IPS-15b (cell line): ENCODE data around the gene BAG2.

Experiments used
- H3K27me3 ChIP-seq: one replicate; pipeline ENCODE4 v1.6.1; 2013; ENCODE audit warnings: low read length; ENCODE audit not compliant: control insufficient read depth, insufficient read depth
- H3K36me3 ChIP-seq: one replicate; pipeline ENCODE4 v1.6.1; 2013; ENCODE audit warnings: low read length; ENCODE audit not compliant: control insufficient read depth, insufficient read depth
- H3K4me1 ChIP-seq: one replicate; pipeline ENCODE4 v1.6.1; 2013; ENCODE audit warnings: mild to moderate bottlenecking, low read length; ENCODE audit not compliant: control insufficient read depth, insufficient read depth
- H3K4me3 ChIP-seq: one replicate; pipeline ENCODE4 v1.5.1; 2013; ENCODE audit warnings: low read depth, low read length
- H3K9ac ChIP-seq: one replicate; pipeline ENCODE4 v1.6.1; 2013; ENCODE audit warnings: low read depth, mild to moderate bottlenecking, low read length
- H3K9me3 ChIP-seq: one replicate; pipeline ENCODE4 v1.6.1; 2013; ENCODE audit warnings: mild to moderate bottlenecking, low read length; ENCODE audit not compliant: control insufficient read depth, insufficient read depth

The BAG2 gene

DNA sequence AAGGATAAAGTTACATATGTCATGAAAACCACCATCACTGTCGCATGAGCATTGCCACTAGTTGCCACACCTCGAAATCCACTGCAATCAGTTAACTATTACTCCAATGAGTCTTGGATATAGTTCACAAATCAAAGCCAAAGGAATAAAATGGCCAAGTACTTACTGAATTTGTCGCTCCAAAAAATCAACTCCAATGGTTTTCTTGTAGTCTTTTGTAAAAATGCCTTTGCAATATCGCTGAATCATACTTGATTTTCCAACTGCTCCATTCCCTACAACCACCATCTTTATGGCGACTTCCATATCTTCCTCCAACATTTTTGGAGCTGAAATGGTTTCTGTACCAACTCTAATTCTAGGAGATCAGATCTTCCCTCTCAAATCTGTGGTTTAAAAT, 37.9 kb downstream of the BAG2 start:
- Histone ChIP-seq H3K4me1 (peaks cover 5% of the 10 kb centered on the region), H3K9ac (no peak overlapping the region), H3K27me3 (no peaks in the 10 kb centered on the region)

DNA sequence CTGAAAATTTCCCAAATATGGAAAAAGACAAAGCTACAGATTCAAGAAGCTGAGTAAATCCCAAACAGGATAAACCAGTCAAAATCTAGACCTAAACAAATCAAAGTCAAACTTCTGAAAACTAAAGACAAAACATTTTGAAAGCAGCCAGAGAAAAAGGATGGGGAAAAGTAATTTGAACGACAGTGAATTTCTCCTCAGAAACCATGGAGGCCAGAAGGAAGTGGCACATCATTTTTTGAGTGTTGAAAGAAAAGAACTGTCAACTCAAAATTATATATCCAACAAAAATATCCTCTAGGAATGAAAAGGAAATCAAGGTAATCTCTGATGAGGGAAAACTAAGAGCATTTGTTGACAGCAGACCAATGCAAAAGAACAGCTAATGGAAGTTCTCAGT, 43.1 kb downstream of the BAG2 start:
- Histone ChIP-seq H3K9ac (no peak overlapping the region), H3K27me3 (no peaks in the 10 kb centered on the region), H3K36me3 (no peaks in the 10 kb centered on the region), H3K4me1 (no peaks in the 10 kb centered on the region), H3K9me3 (no peaks in the 10 kb centered on the region), H3K4me3 (no peak overlapping the region)

More for the DNA sequence above, 37.9 kb downstream of the BAG2 start:
- no peaks in the 10 kb centered on the region for H3K9me3 ChIP-seq
- no peaks in the 10 kb centered on the region for H3K36me3 ChIP-seq
- no peak overlapping the region for H3K4me3 ChIP-seq

DNA sequence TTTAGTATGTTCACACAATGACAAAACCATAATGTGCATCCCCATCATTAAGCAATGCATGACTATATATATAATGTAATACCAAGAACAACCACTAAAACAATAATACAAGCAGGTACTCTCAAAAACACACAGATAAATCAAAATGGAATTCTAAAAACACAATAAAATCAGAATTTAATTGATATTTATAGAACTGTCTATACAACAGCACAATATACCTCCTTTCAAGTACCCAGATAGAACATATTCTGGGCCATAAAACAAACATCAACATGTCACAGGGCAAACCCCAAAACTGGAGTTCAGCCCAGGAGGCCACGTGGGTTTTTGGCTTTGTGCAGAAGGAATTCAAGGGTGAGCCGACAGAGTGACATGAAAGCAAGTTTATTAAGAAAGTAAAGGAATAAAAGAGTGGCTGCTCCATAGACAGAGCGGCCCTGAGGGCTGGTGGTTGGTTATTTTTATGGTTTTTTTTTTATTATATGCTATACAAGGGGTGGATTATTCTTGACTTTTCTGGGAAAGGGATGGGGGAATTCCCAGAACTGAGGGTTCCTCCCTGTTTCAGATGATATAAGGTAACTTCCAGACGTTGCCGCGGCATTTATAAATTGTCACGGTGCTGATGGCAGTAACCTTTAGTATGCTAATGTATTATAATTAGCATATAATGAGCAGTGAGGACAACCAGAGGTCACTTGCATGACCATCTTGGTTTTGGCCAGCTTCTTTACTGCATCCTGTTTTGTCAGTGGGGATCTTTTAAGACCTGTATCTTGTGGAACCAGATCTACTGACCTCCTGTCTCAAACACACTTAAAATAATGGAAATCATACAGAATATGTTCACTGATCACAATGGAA, 44.3 kb downstream of the BAG2 start:
- Histone ChIP-seq H3K9ac (no peak overlapping the region), H3K4me3 (no peak overlapping the region), H3K27me3 (no peaks in the 10 kb centered on the region), H3K36me3 (no peaks in the 10 kb centered on the region), H3K4me1 (peaks cover 2% of the 10 kb centered on the region), H3K9me3 (no peaks in the 10 kb centered on the region)

DNA sequence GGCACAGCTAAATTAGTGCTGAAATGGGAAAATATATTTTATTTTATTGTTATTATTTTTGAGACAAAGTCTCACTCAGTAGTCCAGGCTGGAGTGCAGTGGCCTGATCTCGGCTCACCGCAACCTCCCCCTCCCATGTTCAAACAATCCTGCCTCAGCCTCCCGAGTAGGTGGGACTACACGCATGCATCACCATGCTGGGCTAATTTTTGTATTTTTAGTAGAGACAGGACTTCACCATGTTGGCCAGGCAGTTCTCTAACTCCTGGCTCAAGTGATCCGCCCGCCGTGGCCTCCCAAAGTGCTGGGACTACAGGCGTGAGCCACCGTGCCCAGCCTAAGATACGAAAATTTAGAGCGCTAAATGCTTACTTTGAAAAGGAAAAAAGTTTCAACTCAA, 45.1 kb downstream of the BAG2 start:
- Histone ChIP-seq H3K4me1 (peaks cover 2% of the 10 kb centered on the region), H3K4me3 (no peak overlapping the region), H3K9ac (no peak overlapping the region)

DNA sequence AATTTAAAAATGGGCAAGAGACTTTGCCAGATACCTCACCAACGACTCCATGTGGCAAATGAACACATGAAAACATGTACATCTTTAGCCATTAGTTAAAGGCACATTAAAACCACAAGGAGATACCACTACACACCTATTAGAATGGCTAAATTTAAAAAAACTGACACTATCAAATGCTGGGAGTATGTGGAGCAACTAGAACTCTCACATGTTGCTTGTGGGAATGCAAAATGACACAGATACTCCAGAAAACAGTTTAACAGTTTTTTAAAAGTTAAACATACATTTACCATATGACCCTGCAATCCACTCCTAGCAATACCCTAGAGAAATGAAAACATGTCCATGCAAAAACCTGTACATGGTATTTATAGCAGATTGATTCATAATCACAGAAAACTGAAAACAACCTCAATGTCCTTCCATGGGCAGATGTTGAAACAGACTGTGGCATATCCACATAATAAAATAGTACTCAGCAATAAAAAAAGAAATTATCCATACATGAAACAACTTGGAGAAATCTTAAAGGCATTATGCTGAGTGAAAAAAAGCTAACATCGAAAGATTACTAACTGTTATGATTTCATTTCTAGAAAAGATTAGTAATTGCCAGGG, 48.1 kb downstream of the BAG2 start:
- no peaks in the 10 kb centered on the region for H3K27me3 ChIP-seq
- no peak overlapping the region for H3K4me3 ChIP-seq
- H3K9me3 ChIP-seq = no peaks in the 10 kb centered on the region
- no peak overlapping the region for H3K9ac ChIP-seq
- peaks cover 4% of the 10 kb centered on the region for H3K4me1 ChIP-seq
- H3K36me3 ChIP-seq = no peaks in the 10 kb centered on the region

More for the DNA sequence above, 45.1 kb downstream of the BAG2 start:
- H3K36me3 ChIP-seq = no peaks in the 10 kb centered on the region
- H3K9me3 ChIP-seq = no peaks in the 10 kb centered on the region
- H3K27me3 ChIP-seq = no peaks in the 10 kb centered on the region

DNA sequence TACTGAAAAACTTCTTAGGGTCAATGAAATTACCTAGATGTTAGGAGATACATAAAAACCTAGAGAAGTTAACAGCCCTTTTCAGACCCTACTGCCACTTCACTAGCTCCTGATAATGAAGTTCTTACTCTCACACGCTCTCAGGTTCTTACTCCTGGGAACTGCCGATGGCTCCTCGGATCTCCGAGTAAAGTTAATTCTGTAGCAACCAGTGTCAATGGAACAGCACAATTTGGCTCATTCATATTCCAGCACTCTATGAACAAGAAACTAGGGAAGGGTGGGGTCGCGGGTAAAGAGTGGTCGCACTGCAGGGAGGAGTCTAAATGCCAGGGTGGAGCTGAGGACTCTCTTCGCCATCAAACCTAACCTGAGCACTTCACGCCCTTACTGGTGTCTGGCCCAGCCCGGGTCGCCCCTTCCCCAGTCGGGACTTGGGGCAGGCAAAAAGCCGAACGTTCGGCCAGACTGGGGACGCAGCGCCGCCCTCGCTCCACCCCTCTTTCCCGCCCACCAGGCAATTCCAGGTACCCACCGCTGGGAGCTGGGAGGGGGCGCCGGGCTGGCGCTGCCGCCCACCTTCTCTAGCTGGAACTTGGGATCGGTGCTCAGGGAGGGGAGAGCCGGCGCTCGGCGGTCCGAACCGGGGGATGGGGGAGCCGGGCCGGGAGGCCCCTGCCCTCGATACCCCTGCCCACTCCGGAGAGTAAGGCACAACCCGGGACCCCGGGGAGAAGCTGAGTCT, 49.2 kb downstream of the BAG2 start:
- Histone ChIP-seq H3K27me3 (no peaks in the 10 kb centered on the region), H3K4me1 (peaks cover 4% of the 10 kb centered on the region), H3K4me3 (peak overlapping the region; percentile 91), H3K9ac (peak overlapping the region; percentile 83), H3K36me3 (no peaks in the 10 kb centered on the region), H3K9me3 (no peaks in the 10 kb centered on the region)

DNA sequence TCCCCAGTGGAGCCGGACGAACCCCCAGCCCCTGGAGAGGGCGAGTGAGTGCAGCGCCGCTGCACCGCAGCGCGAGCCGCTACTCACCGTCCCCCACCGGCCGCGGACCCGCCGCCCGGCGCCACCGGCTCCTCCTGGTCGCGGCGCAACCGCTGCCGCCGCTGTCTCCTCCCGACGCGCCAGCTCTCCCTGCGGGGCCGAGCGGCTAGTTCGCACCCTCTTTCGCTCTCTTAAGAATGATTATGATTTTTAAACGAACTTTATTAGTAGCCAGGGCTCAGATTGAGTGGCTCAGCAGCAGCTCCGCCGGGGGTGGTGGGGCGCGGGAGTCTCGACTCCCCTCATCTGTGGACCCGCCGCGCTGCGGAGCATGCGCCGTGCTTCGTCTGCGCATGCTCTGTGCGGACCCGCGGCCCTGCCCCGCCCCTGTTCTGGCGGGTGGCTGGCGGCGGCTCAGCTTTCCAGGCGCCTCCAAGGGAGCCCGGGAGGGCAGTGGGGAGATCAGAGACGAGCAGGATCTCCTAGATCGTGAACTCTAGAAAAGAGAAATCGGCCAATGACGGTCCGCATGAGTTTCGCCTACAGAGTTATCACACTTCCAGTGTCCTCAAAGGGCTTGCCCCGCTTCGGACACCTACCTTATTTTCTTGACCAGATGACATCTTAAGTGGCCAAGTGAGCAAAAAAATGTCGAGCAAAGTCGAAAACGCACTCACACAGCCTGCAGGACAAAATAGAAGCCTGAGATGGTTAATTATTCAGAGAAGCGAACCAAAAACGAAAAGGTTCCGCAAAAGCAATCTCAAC, 50.0 kb downstream of the BAG2 start, which contains the start of gene RAB23:
Gene RAB23 (minus strand): TSS at position 372 of the 807 bp plus-strand sequence. CDS start 11,927 bp downstream, outside the sequence.
- H3K4me3 ChIP-seq = peak within 1 kb of the TSS; percentile 91
- no peaks in the 10 kb centered on the region for H3K9me3 ChIP-seq
- H3K9ac ChIP-seq = peak within 1 kb of the TSS; percentile 83
- H3K36me3 ChIP-seq = no peaks in the 10 kb centered on the region
- H3K4me1 ChIP-seq = peaks cover 4% of the 10 kb centered on the region
- no peaks in the 10 kb centered on the region for H3K27me3 ChIP-seq

DNA sequence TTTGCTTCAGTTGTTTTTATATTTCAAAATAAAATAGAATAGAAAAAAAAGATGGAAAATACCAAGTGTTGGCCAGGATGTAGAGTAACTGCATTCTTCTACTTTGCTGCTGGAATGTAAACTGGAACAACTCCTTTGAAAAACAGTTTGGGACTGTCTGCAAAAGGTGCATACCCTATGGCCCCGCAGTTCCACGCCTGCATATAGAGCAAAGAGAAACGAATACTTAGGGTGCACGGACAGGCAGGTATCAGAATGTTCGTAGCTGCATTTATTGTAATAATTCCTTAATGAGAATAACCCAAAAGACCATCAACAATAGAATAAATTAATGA, 50.6 kb downstream of the BAG2 start:
- Histone ChIP-seq H3K36me3 (no peaks in the 10 kb centered on the region), H3K9ac (peak overlapping the region; percentile 77), H3K4me1 (peaks cover 4% of the 10 kb centered on the region), H3K27me3 (no peaks in the 10 kb centered on the region), H3K4me3 (peak overlapping the region; percentile 91), H3K9me3 (no peaks in the 10 kb centered on the region)

DNA sequence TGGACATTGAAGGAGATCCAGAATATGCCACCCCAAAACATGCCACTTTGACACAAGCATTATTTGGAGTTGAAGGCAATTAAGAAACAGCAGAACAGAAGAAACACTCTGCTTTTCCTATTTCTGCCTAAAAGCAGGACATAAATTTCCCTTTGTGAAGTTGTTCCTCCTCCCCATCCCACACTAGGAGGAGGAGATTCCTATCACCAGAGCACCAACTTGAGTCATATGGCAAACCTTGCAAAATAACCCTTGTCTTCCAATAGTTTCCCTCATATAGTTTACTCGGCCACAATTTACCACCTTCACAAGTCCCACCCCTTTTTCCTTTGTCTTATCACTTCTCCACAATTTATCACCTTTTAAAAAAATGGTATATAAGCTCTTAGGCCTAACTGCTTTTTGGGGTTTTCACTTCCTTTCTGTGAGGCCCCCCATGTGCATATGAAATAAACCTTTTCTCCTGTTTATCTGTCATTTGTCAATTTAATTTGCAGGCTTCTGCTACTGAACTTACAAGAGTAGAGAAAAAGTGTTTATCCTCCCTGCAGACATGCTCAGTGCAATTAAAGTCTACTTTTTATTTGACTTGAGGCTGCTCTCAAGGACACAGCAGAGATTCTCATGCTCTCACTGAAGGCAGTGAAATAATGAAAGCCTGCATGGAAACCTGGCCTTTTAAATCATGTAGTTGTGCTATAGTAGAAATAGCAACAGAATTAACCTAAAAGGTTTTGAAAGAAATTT, 52.8 kb downstream of the BAG2 start:
- no peak overlapping the region for H3K9ac ChIP-seq
- H3K4me3 ChIP-seq = no peak overlapping the region
- no peaks in the 10 kb centered on the region for H3K36me3 ChIP-seq

DNA sequence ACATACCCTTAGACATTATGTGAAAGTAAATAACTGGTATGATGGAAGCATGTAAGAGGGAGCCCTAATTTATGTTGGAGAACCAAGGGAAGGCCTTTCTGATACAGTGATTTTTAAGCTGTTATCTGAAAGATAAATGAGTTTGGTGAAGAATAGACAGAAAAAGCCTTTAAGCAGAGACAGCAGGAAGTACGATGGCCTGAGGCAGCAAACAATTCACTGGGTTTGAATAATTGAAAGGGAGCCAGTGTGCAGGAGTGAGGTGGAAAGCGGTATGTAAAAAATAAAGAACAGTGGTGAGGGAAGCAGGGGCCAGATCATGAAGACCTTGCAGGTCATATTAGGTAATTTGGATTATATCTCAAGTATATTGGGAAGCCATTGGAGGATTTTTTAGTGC, 54.1 kb downstream of the BAG2 start:
- Histone ChIP-seq H3K27me3 (no peaks in the 10 kb centered on the region), H3K9me3 (no peaks in the 10 kb centered on the region), H3K4me3 (no peak overlapping the region), H3K4me1 (peaks cover 2% of the 10 kb centered on the region), H3K36me3 (no peaks in the 10 kb centered on the region), H3K9ac (no peak overlapping the region)

More for the DNA sequence above, 52.8 kb downstream of the BAG2 start:
- H3K9me3 ChIP-seq = no peaks in the 10 kb centered on the region
- H3K4me1 ChIP-seq = peaks cover 4% of the 10 kb centered on the region
- H3K27me3 ChIP-seq = no peaks in the 10 kb centered on the region
